GM12878 (cell line): ENCODE results near the gene EPS8. TPM values are rescaled to one million over a fixed set of nuclear protein-coding genes. Genes with fewer than 3 reads are reported as not detected.

Source experiments
- ATAC-seq: fragments of 200-7000 bp; cut with Tn5 transposase; 3 replicates; pipeline ENCODE4 v1.9.1; 2020; ENCODE audit warnings: mild to moderate bottlenecking, moderate library complexity
- BruUV-seq: library from RNA; stranded (reverse); fragments of 400-500 nt; replicated peaks from 2 replicates; lab custom pipeline; 2021; lab: Mats Ljungman, UMichigan
- CTCF ChIA-PET: fragments of 300-600 bp; sonication (Branson Sonifier 250); formaldehyde crosslinking; extraction: SDS; loops from one replicate; lab custom pipeline; 2021; ENCODE audit warnings: inconsistent platforms; lab: Yijun Ruan, JAX
- POLR2A ChIA-PET: fragments of 350-600 bp; formaldehyde crosslinking; extraction: SDS; loops from one replicate; lab custom pipeline; 2021; ENCODE audit warnings: inconsistent platforms; lab: Charles Lee
- RAD21 ChIA-PET: fragments of 300-600 bp; sonication (Branson Sonifier 250); formaldehyde crosslinking; loops from one replicate; lab custom pipeline; 2023; ENCODE audit warnings: antibody characterized with exemption; ENCODE audit not compliant: unreplicated experiment; lab: Charles Lee
- SMC1A ChIA-PET: fragments of 300-600 bp; sonication (Branson Sonifier 250); formaldehyde crosslinking; loops from one replicate; lab custom pipeline; 2023; ENCODE audit not compliant: unreplicated experiment, uncharacterized antibody; lab: Charles Lee
- DNase-seq: peaks from one replicate; pipeline ENCODE4 v3.0.0-alpha.2; 2011; ENCODE audit warnings: low read depth, low spot score
- FAIRE-seq: peaks from 3 replicates; lab custom pipeline; 2011; peaks lifted over from hg19 to GRCh38; lab: Jason Lieb, UNC
- H2AFZ ChIP-seq: 2 replicates; pipeline ENCODE4 v1.6.0; 2011; ENCODE audit warnings: low read depth, low read length, control low read depth; ENCODE audit not compliant: control insufficient read depth
- H3K27ac ChIP-seq: 2 replicates; pipeline ENCODE4 v1.5.1; 2011; ENCODE audit warnings: control low read depth; ENCODE audit not compliant: control insufficient read depth, insufficient read depth
- H3K27me3 ChIP-seq, 2 experiments: replicated peaks in 1 of 2; 2 replicates each; pipeline versions ENCODE4 v1.6.0 to v1.6.1; 2011; ENCODE audit warnings: low read length in 1 of 2; ENCODE audit not compliant: control insufficient read depth in 2 of 2, insufficient read depth in 2 of 2
- H3K36me3 ChIP-seq, 2 experiments: 2 replicates each; pipeline ENCODE4 v1.5.1; 2011; ENCODE audit warnings: low read length in 1 of 2; ENCODE audit not compliant: control insufficient read depth in 2 of 2, insufficient read depth in 2 of 2
- H3K4me1 ChIP-seq: 2 replicates; pipeline ENCODE4 v1.6.1; 2011; ENCODE audit warnings: mild to moderate bottlenecking, low read length, moderate library complexity, mixed read lengths; ENCODE audit not compliant: control insufficient read depth, insufficient read depth
- H3K4me2 ChIP-seq: 2 replicates; pipeline ENCODE4 v1.6.0; 2011; ENCODE audit warnings: control low read depth; ENCODE audit not compliant: control insufficient read depth, insufficient read depth
- H3K4me3 ChIP-seq: fragments of 200-600 bp; sonication (generic); 2 replicates; pipeline ENCODE4 v1.5.1; 2016
- H3K79me2 ChIP-seq: 2 replicates; pipeline ENCODE4 v1.6.0; 2011; ENCODE audit warnings: low read length; ENCODE audit not compliant: control insufficient read depth, insufficient read depth
- H3K9ac ChIP-seq: 2 replicates; pipeline ENCODE4 v1.8.0; 2011; ENCODE audit warnings: low read length, control low read depth, mixed read lengths; ENCODE audit not compliant: control insufficient read depth, insufficient read depth
- H3K9me3 ChIP-seq: replicated peaks from 3 replicates; pipeline ENCODE4 v1.5.1; 2011; ENCODE audit warnings: mild to moderate bottlenecking, low read length; ENCODE audit not compliant: control insufficient read depth, insufficient read depth
- H4K20me1 ChIP-seq: 2 replicates; pipeline ENCODE4 v1.6.0; 2011; ENCODE audit not compliant: control insufficient read depth, insufficient read depth
- RAD51 ChIP-seq: fragments of 450-650 bp; IDR thresholded peaks from 2 replicates; pipeline ENCODE4 v1.6.1; 2016; ENCODE audit warnings: moderate library complexity, mild to moderate bottlenecking, inconsistent platforms
- RUNX3 ChIP-seq: IDR thresholded peaks from 2 replicates; pipeline ENCODE4 v1.6.1; 2012; ENCODE audit warnings: low read length, inconsistent platforms
- TBL1XR1 ChIP-seq: IDR thresholded peaks from 2 replicates; pipeline ENCODE4 v1.6.1; 2012; ENCODE audit warnings: low read depth, low read length, improper control_type of control experiment
- ZNF24 ChIP-seq: fragments of 450-650 bp; IDR thresholded peaks from 2 replicates; pipeline ENCODE4 v1.6.1; 2017; ENCODE audit warnings: antibody characterized with exemption, mild to moderate bottlenecking
- WGBS: methylation state at CpG from one replicate; pipeline ENCODE4 v1.1.6; 2016; ENCODE audit warnings: low lambda C conversion rate; ENCODE audit not compliant: insufficient replicate concordance, insufficient coverage; ENCODE audit errors: missing lambda C conversion rate; 5-methylcytosine and 5-hydroxymethylcytosine counted together
- in situ Hi-C: fragments of 300-500 bp; cut with MboI; formaldehyde crosslinking; loops from 9 replicates; pipeline ENCODE4 v1.14.3; 2018; ENCODE audit warnings: mixed read lengths
- intact Hi-C: fragments of 100-400 bp; cut with micrococcal nuclease; formaldehyde crosslinking; loops from one replicate; pipeline ENCODE4 v1.14.2; 2022; ENCODE audit not compliant: unreplicated experiment
- polyA plus RNA-seq, 11 experiments: library from polyadenylated mRNA; depleted of rRNA in 4 of 11; unstranded in 6 of 11; stranded (reverse) in 5 of 11; fragments of >200 nt; fragmentation: Nextera tagmentation in 4 of 11; fragmentation: Illumina TruSeq in 1 of 11; extraction: Ambion mirVana in 4 of 11; extraction: Trizol in 1 of 11; gene quantifications; 1 replicate in 1 of 11; 2 replicates in 10 of 11; pipeline versions ENCODE4 v1.2.1 to v1.2.3, GENCODE V29; 2011 to 2016; ENCODE audit warnings: inconsistent platforms in 2 of 11, missing spikeins in 2 of 11, low read depth in 1 of 11
- total RNA-seq, 4 experiments: library from RNA; depleted of rRNA in 3 of 4; stranded (reverse); fragments of >200 nt in 3 of 4; fragmentation: Illumina TruSeq in 1 of 4; extraction: Trizol in 1 of 4; gene quantifications; 2 replicates each; pipeline versions ENCODE4 v1.2.1 to v1.2.3, GENCODE V29; 2013 to 2021

Gene EPS8
- total and polyA plus RNA-seq, 10 of the 15 experiments (the other 5 are each of a cell fraction or from before 2014, with no cell fraction given), result 1.3 to 127 (median 3.4) TPM

DNA sequence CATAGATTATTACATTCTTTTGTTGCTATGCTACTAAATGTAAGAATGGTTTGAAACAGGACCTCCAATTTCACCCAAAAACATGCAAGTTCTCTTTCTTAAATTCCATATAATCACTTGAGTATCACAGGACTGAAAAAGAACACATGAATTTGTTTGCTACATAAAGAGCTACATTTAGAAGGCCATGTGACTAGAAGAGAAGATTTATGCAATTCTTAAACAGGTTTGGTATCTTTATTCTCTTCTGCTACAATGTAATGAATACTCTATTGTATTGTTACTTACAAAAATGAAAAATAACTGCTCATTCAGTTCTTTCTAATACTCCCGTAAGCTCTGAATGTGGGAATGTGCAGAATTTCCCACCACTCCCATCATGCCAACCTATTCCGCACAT is 9.3 kb downstream of the EPS8 start:
- ChIA-PET RAD21 (interaction anchor here (1.1 to 4.0 kb wide), 4 partner anchors 9 to 195 kb away, joined by 3 to 23 read pairs (median 4); partner anchors contain the start of gene EPS8), CTCF (interaction anchor here (0.5 to 3.4 kb wide), 8 partner anchors 8 to 247 kb away, joined by 3 to 18 read pairs (median 6); partner anchors contain the start of gene EPS8)
- H4K20me1 ChIP-seq, result no peaks in the 10 kb centered on the region
- H3K4me3 ChIP-seq, result no peak overlapping the region
- no peaks in the 10 kb centered on the region for H3K79me2 ChIP-seq
- no peak overlapping the region for H3K4me2 ChIP-seq
- TF ChIP-seq RAD51, result 0 out of 2 replicates have a peak, but pooled peaks have one; percentile 32
- TF ChIP-seq RUNX3, result no peak
- TF ChIP-seq, all 136 proteins: peak for 1
- Histone ChIP-seq H3K27me3 (no peaks in the 10 kb centered on the region), H2AFZ (no peak overlapping the region), H3K36me3 (no peaks in the 10 kb centered on the region), H3K9ac (no peak overlapping the region), H3K9me3 (no peaks in the 10 kb centered on the region), H3K27ac (no peak overlapping the region), H3K4me1 (no peaks in the 10 kb centered on the region)
- 47% methylated on average over 2 of the region's 2 CpGs for WGBS
- SMC1A ChIA-PET, result interaction anchor here (1.3 to 12.3 kb wide), 8 partner anchors 8 to 182 kb away, joined by 3 to 201 read pairs (median 6); partner anchors contain the start of gene EPS8
- no peak for ATAC-seq
- no peak for FAIRE-seq
- POLR2A ChIA-PET, result no interaction called here
- in situ Hi-C loops (no loop called here), intact Hi-C loops (loop anchor here (10.0 kb wide), 2 partner anchors 825 to 1385 kb away; no protein-coding TSS in a partner anchor)
- no peak for DNase-seq
- BruUV-seq, result no TSS peak

DNA sequence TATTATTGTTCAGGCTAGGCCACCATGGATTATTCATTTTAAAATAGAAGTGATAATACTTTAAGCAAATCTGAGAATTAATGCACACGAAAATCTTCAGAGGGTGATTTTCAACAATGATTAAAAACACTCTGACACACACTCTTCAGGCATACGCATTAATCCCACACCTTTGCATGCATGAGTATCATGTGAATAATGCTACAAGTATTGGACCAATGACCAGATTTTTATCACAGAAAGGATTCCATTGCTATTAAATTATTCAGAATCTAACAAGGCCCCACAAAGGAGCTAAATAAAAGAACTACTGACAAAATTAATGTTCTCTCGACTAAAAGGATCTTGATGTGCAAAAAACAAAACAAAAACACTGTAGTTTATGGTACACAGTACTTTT is 11.1 kb downstream of the EPS8 start:
- peak; percentile 26 for ATAC-seq
- POLR2A ChIA-PET, result interaction anchor here (5.3 kb wide), 1 partner anchor 11 kb away, joined by 45 read pairs; the partner anchor contains the start of gene EPS8
- no peaks in the 10 kb centered on the region for H3K4me1 ChIP-seq
- no peaks in the 10 kb centered on the region for H3K36me3 ChIP-seq
- SMC1A ChIA-PET, result interaction anchor here (0.8 to 12.3 kb wide), 10 partner anchors 10 to 245 kb away, joined by 3 to 201 read pairs (median 4); partner anchors contain the start of gene EPS8
- CTCF ChIA-PET, result interaction anchor here (3.4 kb wide), 1 partner anchor 10 kb away, joined by 11 read pairs; the partner anchor contains the start of gene EPS8
- BruUV-seq, result no TSS peak
- H3K79me2 ChIP-seq, result no peaks in the 10 kb centered on the region
- no peak overlapping the region for H3K27ac ChIP-seq
- H2AFZ ChIP-seq, result no peak overlapping the region
- RAD21 ChIA-PET, result interaction anchor here (2.5 to 4.0 kb wide), 2 partner anchors 11 to 47 kb away, joined by 6 to 23 read pairs; partner anchors contain the start of gene EPS8
- FAIRE-seq, result no peak
- H3K4me2 ChIP-seq, result no peak overlapping the region
- no peak overlapping the region for H3K9ac ChIP-seq
- H3K4me3 ChIP-seq, result no peak overlapping the region
- H3K9me3 ChIP-seq, result no peaks in the 10 kb centered on the region
- H4K20me1 ChIP-seq, result no peaks in the 10 kb centered on the region
- 65% methylated on average over 3 of the region's 3 CpGs for WGBS
- H3K27me3 ChIP-seq, result no peaks in the 10 kb centered on the region
- intact Hi-C loops (no loop called here), in situ Hi-C loops (no loop called here)
- DNase-seq, result no peak
- TF ChIP-seq ZNF24 (0 out of 2 replicates have a peak, but pooled peaks have one; percentile 18), TBL1XR1 (no peak)
